HCT116 (cell line): ENCODE measurements around the gene ZSWIM5. TPM values are rescaled to one million over a fixed set of nuclear protein-coding genes. Genes with fewer than 3 reads are reported as not detected.

ENCODE experiments used
- ATAC-seq: fragments of 200-7000 bp; cut with Tn5 transposase; 2 replicates; pipeline ENCODE4 v1.9.1; 2020; ENCODE audit warnings: mild to moderate bottlenecking, moderate library complexity
- BruUV-seq: library from RNA; stranded (reverse); fragments of 400-500 nt; replicated peaks from 2 replicates; lab custom pipeline; 2021; lab: Mats Ljungman, UMichigan
- CTCF ChIA-PET: fragments of 300-600 bp; sonication (Branson Sonifier 250); formaldehyde crosslinking; loops from one replicate; lab custom pipeline; 2021; ENCODE audit warnings: antibody characterized with exemption; lab: Charles Lee
- POLR2A ChIA-PET: fragments of 300-600, 350-600 bp; sonication (Branson Sonifier 250); formaldehyde crosslinking; loops from one replicate; lab custom pipeline; 2021; ENCODE audit warnings: antibody characterized with exemption; lab: Charles Lee
- RAD21 ChIA-PET, 2 experiments: fragments of 300-600 bp; sonication (Branson Sonifier 250); formaldehyde crosslinking; loops; one replicate each; lab custom pipeline; 2023; ENCODE audit warnings: low total read pairs in 2 of 2; ENCODE audit not compliant: uncharacterized antibody in 2 of 2, unreplicated experiment in 2 of 2, low non-redundant PET in 1 of 2; lab: Charles Lee
- DNase-seq: peaks from one replicate; pipeline ENCODE4 v3.0.0-alpha.2; 2010; ENCODE audit warnings: low read depth, low spot score
- H2AFZ ChIP-seq: fragments of 200-600 bp; shearing (Covaris generic), sonication (generic); 2 replicates; pipeline ENCODE4 v1.6.1; 2017; ENCODE audit warnings: low read depth, mixed run types, mixed read lengths, antibody characterized with exemption, low read length; ENCODE audit not compliant: poor library complexity, severe bottlenecking
- H3K27ac ChIP-seq: 2 replicates; pipeline ENCODE4 v1.5.1; 2012; ENCODE audit warnings: low read depth, low read length
- H3K27me3 ChIP-seq: fragments of 200-600 bp; sonication (generic); 2 replicates; pipeline ENCODE4 v1.6.1; 2016; ENCODE audit warnings: mixed run types, low read length, mixed read lengths; ENCODE audit not compliant: insufficient read depth
- H3K36me3 ChIP-seq, 2 experiments: fragments of 200-500 bp in 1 of 2; fragments of 200-600 bp in 1 of 2; sonication (Bioruptor generic) in 1 of 2; sonication (generic) in 1 of 2; 2 replicates each; pipeline versions ENCODE4 v1.5.1 to v1.6.1; 2014 to 2016; ENCODE audit warnings: low read length in 2 of 2, inconsistent platforms in 1 of 2, mixed read lengths in 1 of 2, mixed run types in 1 of 2; ENCODE audit not compliant: insufficient read depth in 2 of 2, control insufficient read depth in 1 of 2
- H3K4me1 ChIP-seq, 2 experiments: fragments of 200-600 bp in 1 of 2; sonication (generic) in 1 of 2; 2 replicates each; pipeline versions ENCODE4 v1.5.1 to v1.6.1; 2012 to 2017; ENCODE audit warnings: low read length in 2 of 2, inconsistent platforms in 1 of 2, mild to moderate bottlenecking in 1 of 2, mixed read lengths in 1 of 2, mixed run types in 1 of 2, moderate library complexity in 1 of 2; ENCODE audit not compliant: insufficient read depth in 2 of 2, control insufficient read depth in 1 of 2
- H3K4me2 ChIP-seq: fragments of 200-600 bp; sonication (generic); 2 replicates; pipeline ENCODE4 v1.6.1; 2017; ENCODE audit warnings: mixed run types, low read length, mixed read lengths
- H3K4me3 ChIP-seq, 2 experiments: fragments of 200-600 bp in 1 of 2; sonication (generic) in 1 of 2; replicated peaks in 1 of 2; 2 replicates each; pipeline ENCODE4 v1.5.1; 2011 to 2016; ENCODE audit warnings: low read length in 2 of 2, control low read depth in 1 of 2, low read depth in 1 of 2, mild to moderate bottlenecking in 1 of 2, mixed read lengths in 1 of 2, mixed run types in 1 of 2
- H3K79me2 ChIP-seq: fragments of 200-600 bp; sonication (generic); 2 replicates; pipeline ENCODE4 v1.6.1; 2017; ENCODE audit warnings: mild to moderate bottlenecking, mixed run types, low read length, moderate library complexity, mixed read lengths; ENCODE audit not compliant: insufficient read depth
- H3K9ac ChIP-seq: fragments of 200-600 bp; sonication (generic); 2 replicates; pipeline ENCODE4 v1.6.1; 2016; ENCODE audit warnings: low read length, mixed read lengths
- H3K9me2 ChIP-seq: fragments of 200-600 bp; sonication (generic), shearing (Covaris generic); 2 replicates; pipeline ENCODE4 v1.6.1; 2017; ENCODE audit warnings: mixed run types, mild to moderate bottlenecking, moderate library complexity; ENCODE audit not compliant: insufficient read depth
- H3K9me3 ChIP-seq, 2 experiments: fragments of 200-500 bp in 1 of 2; fragments of 200-600 bp in 1 of 2; sonication (Bioruptor generic) in 1 of 2; sonication (generic) in 1 of 2; 2 replicates each; pipeline ENCODE4 v1.6.1; 2014 to 2017; ENCODE audit warnings: low read length in 2 of 2, mixed read lengths in 2 of 2, inconsistent platforms in 1 of 2, low read depth in 1 of 2, mild to moderate bottlenecking in 1 of 2, mixed run types in 1 of 2, moderate library complexity in 1 of 2; ENCODE audit not compliant: control insufficient read depth in 1 of 2, insufficient read depth in 1 of 2
- H4K20me1 ChIP-seq: fragments of 200-600 bp; sonication (generic), shearing (Covaris generic); 2 replicates; pipeline ENCODE4 v1.6.1; 2017; ENCODE audit warnings: mixed run types, mild to moderate bottlenecking, moderate library complexity; ENCODE audit not compliant: insufficient read depth
- CEBPB ChIP-seq: IDR thresholded peaks from 2 replicates; pipeline ENCODE4 v1.6.1; 2012; ENCODE audit warnings: low read depth
- ELF1 ChIP-seq: IDR thresholded peaks from 2 replicates; pipeline ENCODE4 v1.6.1; 2012; ENCODE audit warnings: low read depth, borderline replicate concordance
- FOSL1 ChIP-seq: IDR thresholded peaks from 2 replicates; pipeline ENCODE4 v1.6.1; 2012; ENCODE audit warnings: low read depth
- SIN3A ChIP-seq: IDR thresholded peaks from 2 replicates; pipeline ENCODE4 v1.6.1; 2012; ENCODE audit warnings: low read depth
- TCF7L2 ChIP-seq: IDR thresholded peaks from 2 replicates; pipeline ENCODE4 v1.7.0; 2011; ENCODE audit warnings: borderline replicate concordance, inconsistent platforms; ENCODE audit not compliant: insufficient read depth, insufficient read length; ENCODE audit errors: extremely low read depth
- intact Hi-C: fragments of 100-400 bp; cut with micrococcal nuclease; formaldehyde crosslinking; loops from 2 replicates; pipeline ENCODE4 v1.10.0; 2022
- total RNA-seq: library from RNA; stranded (reverse); gene quantifications from one replicate; pipeline ENCODE4 v1.2.1, GENCODE V29; 2021; ENCODE audit not compliant: unreplicated experiment
- TF ChIP-seq, protein P1 (sequence below): IDR thresholded peaks from 2 replicates; pipeline ENCODE4 v1.6.1; 2012
- TF ChIP-seq, protein P2 (sequence below), 3 experiments: fragments of 200-600 bp in 1 of 3; sonication (generic) in 1 of 3; IDR thresholded peaks in 2 of 3; conservative IDR thresholded peaks in 1 of 3; 2 replicates each; pipeline ENCODE4 v1.5.1; 2012 to 2017; ENCODE audit warnings: low read depth in 2 of 3, low read length in 2 of 3, antibody characterized with exemption in 1 of 3, borderline replicate concordance in 1 of 3, control low read depth in 1 of 3, mild to moderate bottlenecking in 1 of 3, mixed read lengths in 1 of 3, mixed run types in 1 of 3, moderate library complexity in 1 of 3; ENCODE audit not compliant: insufficient read depth in 1 of 3
- TF ChIP-seq, protein P3 (sequence below): IDR thresholded peaks from 2 replicates; pipeline ENCODE4 v1.6.1; 2012

The ZSWIM5 gene
- total RNA-seq, 1 experiment from 2014 or later: 1.1 TPM

DNA sequence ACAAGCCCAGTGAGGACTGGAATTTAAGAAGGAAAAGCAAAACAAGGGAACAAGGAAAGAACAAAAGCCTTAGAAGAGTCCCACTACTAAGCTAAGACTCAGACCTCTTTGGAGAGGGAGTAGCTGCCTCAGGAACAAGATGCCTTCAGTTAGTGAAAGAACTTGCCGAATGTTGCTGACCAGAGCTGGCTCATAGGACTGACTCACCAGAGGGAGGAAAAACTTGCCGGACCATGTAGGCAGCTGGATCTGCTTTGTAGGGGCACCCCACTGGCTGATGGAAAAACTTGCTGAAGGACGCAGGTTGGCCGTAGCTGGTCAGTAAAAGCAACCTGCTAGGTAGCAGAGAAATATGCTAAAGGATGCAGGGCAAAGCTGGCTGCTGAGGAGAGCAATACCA, 15.3 kb upstream of the ZSWIM5 start:
- no peak overlapping the region for H3K27ac ChIP-seq
- no peaks in the 10 kb centered on the region for H3K36me3 ChIP-seq
- H3K9me2 ChIP-seq: no peaks in the 10 kb centered on the region
- H3K4me2 ChIP-seq: no peak overlapping the region
- ChIA-PET CTCF (no interaction called here), POLR2A (interaction anchor here (0.6 kb wide), 1 partner anchor 737 kb away, joined by 3 read pairs; no protein-coding TSS in a partner anchor), RAD21 (no interaction called here)
- H3K9me3 ChIP-seq: no peaks in the 10 kb centered on the region
- no peak for TF ChIP-seq CEBPB
- no peak for TF ChIP-seq SIN3A
- TF ChIP-seq, protein P1, sequence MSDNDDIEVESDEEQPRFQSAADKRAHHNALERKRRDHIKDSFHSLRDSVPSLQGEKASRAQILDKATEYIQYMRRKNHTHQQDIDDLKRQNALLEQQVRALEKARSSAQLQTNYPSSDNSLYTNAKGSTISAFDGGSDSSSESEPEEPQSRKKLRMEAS: no peak
- TF ChIP-seq, protein P2, sequence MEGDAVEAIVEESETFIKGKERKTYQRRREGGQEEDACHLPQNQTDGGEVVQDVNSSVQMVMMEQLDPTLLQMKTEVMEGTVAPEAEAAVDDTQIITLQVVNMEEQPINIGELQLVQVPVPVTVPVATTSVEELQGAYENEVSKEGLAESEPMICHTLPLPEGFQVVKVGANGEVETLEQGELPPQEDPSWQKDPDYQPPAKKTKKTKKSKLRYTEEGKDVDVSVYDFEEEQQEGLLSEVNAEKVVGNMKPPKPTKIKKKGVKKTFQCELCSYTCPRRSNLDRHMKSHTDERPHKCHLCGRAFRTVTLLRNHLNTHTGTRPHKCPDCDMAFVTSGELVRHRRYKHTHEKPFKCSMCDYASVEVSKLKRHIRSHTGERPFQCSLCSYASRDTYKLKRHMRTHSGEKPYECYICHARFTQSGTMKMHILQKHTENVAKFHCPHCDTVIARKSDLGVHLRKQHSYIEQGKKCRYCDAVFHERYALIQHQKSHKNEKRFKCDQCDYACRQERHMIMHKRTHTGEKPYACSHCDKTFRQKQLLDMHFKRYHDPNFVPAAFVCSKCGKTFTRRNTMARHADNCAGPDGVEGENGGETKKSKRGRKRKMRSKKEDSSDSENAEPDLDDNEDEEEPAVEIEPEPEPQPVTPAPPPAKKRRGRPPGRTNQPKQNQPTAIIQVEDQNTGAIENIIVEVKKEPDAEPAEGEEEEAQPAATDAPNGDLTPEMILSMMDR (IDR thresholded peaks at IDR 0.05 in 2 of 3, conservative IDR thresholded peaks at IDR 0.05 in 1 of 3; ENCODE audit: borderline replicate concordance in 1 of 3, insufficient read depth in 1 of 3, low read depth in 2 of 3, low read length in 2 of 3): no peak
- no peak for TF ChIP-seq TCF7L2
- no peak for TF ChIP-seq FOSL1
- no peak for TF ChIP-seq ELF1
- TF ChIP-seq, protein P3, sequence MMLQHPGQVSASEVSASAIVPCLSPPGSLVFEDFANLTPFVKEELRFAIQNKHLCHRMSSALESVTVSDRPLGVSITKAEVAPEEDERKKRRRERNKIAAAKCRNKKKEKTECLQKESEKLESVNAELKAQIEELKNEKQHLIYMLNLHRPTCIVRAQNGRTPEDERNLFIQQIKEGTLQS: no peak
- DNase-seq: no peak
- no peak for ATAC-seq
- intact Hi-C loops: no loop called here
- peaks cover 0 to 6% of the 10 kb centered on the region in 2 experiments; a peak in 1 of 4 replicates for H3K4me1 ChIP-seq
- no peaks in the 10 kb centered on the region for H4K20me1 ChIP-seq
- BruUV-seq: no TSS peak
- no peak overlapping the region for H3K9ac ChIP-seq
- no peak overlapping the region for H3K4me3 ChIP-seq
- no peaks in the 10 kb centered on the region for H3K27me3 ChIP-seq
- H2AFZ ChIP-seq: no peak overlapping the region
- no peaks in the 10 kb centered on the region for H3K79me2 ChIP-seq
